Trophoblast cell (in vitro differentiated cells and primary cell): Measurements from ENCODE around the gene VPS45. TPM values are rescaled to one million over a fixed set of nuclear protein-coding genes. Genes with fewer than 3 reads are reported as not detected.

Experiments
- DNase-seq, 2 donors: peaks; one replicate each; pipeline ENCODE4 v3.0.0-alpha.2; 2016
- H2AFZ ChIP-seq: 2 replicates; pipeline ENCODE4 v1.6.1; 2013; ENCODE audit warnings: low read length, moderate library complexity, mild to moderate bottlenecking; ENCODE audit not compliant: insufficient read depth, poor library complexity
- H2AK5ac ChIP-seq: 2 replicates; pipeline ENCODE4 v1.6.1; 2013; ENCODE audit warnings: mild to moderate bottlenecking, low read length
- H2BK120ac ChIP-seq: 2 replicates; pipeline ENCODE4 v1.6.1; 2013; ENCODE audit warnings: low read length, mild to moderate bottlenecking, moderate library complexity; ENCODE audit not compliant: insufficient read depth, poor library complexity
- H2BK12ac ChIP-seq: 2 replicates; pipeline ENCODE4 v1.6.1; 2013; ENCODE audit warnings: mild to moderate bottlenecking, low read length, moderate library complexity
- H2BK5ac ChIP-seq: 2 replicates; pipeline ENCODE4 v1.6.1; 2013; ENCODE audit warnings: low read length, low read depth, moderate library complexity, mild to moderate bottlenecking; ENCODE audit not compliant: poor library complexity
- H3K14ac ChIP-seq: 2 replicates; pipeline ENCODE4 v1.6.1; 2013; ENCODE audit warnings: mild to moderate bottlenecking, low read length
- H3K18ac ChIP-seq: 2 replicates; pipeline ENCODE4 v1.6.1; 2013; ENCODE audit warnings: mild to moderate bottlenecking, low read length
- H3K23ac ChIP-seq: 2 replicates; pipeline ENCODE4 v1.6.1; 2013; ENCODE audit warnings: low read length
- H3K27ac ChIP-seq: 2 replicates; pipeline ENCODE4 v1.5.1; 2013; ENCODE audit warnings: low read depth, mild to moderate bottlenecking, inconsistent platforms, low read length, moderate library complexity
- H3K27me3 ChIP-seq: 2 replicates; pipeline ENCODE4 v1.6.1; 2013; ENCODE audit warnings: inconsistent platforms, mild to moderate bottlenecking, low read length, moderate library complexity; ENCODE audit not compliant: insufficient read depth
- H3K36me3 ChIP-seq, 2 experiments: 1 replicate in 1 of 2; 2 replicates in 1 of 2; pipeline ENCODE4 v1.6.1; 2013; ENCODE audit warnings: low read length in 2 of 2, mild to moderate bottlenecking in 2 of 2, moderate library complexity in 1 of 2; ENCODE audit not compliant: insufficient read depth in 2 of 2, control insufficient read depth in 1 of 2
- H3K4ac ChIP-seq: 2 replicates; pipeline ENCODE4 v1.6.1; 2013; ENCODE audit warnings: low read depth, mild to moderate bottlenecking, low read length, moderate library complexity
- H3K4me1 ChIP-seq, 2 experiments: 1 replicate in 1 of 2; 2 replicates in 1 of 2; pipeline ENCODE4 v1.6.1; 2013; ENCODE audit warnings: low read length in 2 of 2, mild to moderate bottlenecking in 2 of 2, moderate library complexity in 1 of 2; ENCODE audit not compliant: insufficient read depth in 2 of 2, control insufficient read depth in 1 of 2
- H3K4me2 ChIP-seq: 2 replicates; pipeline ENCODE4 v1.6.1; 2013; ENCODE audit warnings: inconsistent platforms, mild to moderate bottlenecking, low read length, moderate library complexity
- H3K4me3 ChIP-seq: 2 replicates; pipeline ENCODE4 v1.5.1; 2013; ENCODE audit warnings: mild to moderate bottlenecking, low read depth, low read length, inconsistent platforms
- H3K79me1 ChIP-seq: one replicate; pipeline ENCODE4 v1.6.1; 2013; ENCODE audit warnings: low read length
- H3K79me2 ChIP-seq: 2 replicates; pipeline ENCODE4 v1.6.1; 2013; ENCODE audit warnings: low read length, mild to moderate bottlenecking; ENCODE audit not compliant: control insufficient read depth, insufficient read depth, poor library complexity
- H3K9ac ChIP-seq: 2 replicates; pipeline ENCODE4 v1.6.1; 2013; ENCODE audit warnings: mild to moderate bottlenecking, low read length
- H3K9me3 ChIP-seq: 2 replicates; pipeline ENCODE4 v1.6.1; 2013; ENCODE audit warnings: low read depth, mild to moderate bottlenecking, control low read depth, inconsistent platforms, low read length; ENCODE audit not compliant: insufficient read depth
- H4K12ac ChIP-seq: 2 replicates; pipeline ENCODE4 v1.6.1; 2013; ENCODE audit warnings: low read depth, mild to moderate bottlenecking, low read length, moderate library complexity
- H4K8ac ChIP-seq: 2 replicates; pipeline ENCODE4 v1.6.1; 2013; ENCODE audit warnings: low read depth, mild to moderate bottlenecking, low read length, moderate library complexity
- H4K91ac ChIP-seq: one replicate; pipeline ENCODE4 v1.6.1; 2013; ENCODE audit warnings: low read depth, mild to moderate bottlenecking, low read length, moderate library complexity
- WGBS: extraction: QIAGEN DNeasy Blood & Tissue Kit; methylation state at CpG from one replicate; pipeline ENCODE4 v1.1.7; 2013; ENCODE audit warnings: missing lambda C conversion rate; ENCODE audit not compliant: insufficient read length, insufficient coverage; ENCODE audit errors: extremely low coverage; 5-methylcytosine and 5-hydroxymethylcytosine counted together
- polyA plus RNA-seq: library from polyadenylated mRNA; stranded (reverse); fragments of 200-250 nt; gene quantifications from 2 replicates; pipeline ENCODE4 v1.2.3, GENCODE V29; 2013

VPS45 gene, protein sequence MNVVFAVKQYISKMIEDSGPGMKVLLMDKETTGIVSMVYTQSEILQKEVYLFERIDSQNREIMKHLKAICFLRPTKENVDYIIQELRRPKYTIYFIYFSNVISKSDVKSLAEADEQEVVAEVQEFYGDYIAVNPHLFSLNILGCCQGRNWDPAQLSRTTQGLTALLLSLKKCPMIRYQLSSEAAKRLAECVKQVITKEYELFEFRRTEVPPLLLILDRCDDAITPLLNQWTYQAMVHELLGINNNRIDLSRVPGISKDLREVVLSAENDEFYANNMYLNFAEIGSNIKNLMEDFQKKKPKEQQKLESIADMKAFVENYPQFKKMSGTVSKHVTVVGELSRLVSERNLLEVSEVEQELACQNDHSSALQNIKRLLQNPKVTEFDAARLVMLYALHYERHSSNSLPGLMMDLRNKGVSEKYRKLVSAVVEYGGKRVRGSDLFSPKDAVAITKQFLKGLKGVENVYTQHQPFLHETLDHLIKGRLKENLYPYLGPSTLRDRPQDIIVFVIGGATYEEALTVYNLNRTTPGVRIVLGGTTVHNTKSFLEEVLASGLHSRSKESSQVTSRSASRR
- polyA plus RNA-seq, result 20.3 and 21.5 TPM in 2 replicates

DNA sequence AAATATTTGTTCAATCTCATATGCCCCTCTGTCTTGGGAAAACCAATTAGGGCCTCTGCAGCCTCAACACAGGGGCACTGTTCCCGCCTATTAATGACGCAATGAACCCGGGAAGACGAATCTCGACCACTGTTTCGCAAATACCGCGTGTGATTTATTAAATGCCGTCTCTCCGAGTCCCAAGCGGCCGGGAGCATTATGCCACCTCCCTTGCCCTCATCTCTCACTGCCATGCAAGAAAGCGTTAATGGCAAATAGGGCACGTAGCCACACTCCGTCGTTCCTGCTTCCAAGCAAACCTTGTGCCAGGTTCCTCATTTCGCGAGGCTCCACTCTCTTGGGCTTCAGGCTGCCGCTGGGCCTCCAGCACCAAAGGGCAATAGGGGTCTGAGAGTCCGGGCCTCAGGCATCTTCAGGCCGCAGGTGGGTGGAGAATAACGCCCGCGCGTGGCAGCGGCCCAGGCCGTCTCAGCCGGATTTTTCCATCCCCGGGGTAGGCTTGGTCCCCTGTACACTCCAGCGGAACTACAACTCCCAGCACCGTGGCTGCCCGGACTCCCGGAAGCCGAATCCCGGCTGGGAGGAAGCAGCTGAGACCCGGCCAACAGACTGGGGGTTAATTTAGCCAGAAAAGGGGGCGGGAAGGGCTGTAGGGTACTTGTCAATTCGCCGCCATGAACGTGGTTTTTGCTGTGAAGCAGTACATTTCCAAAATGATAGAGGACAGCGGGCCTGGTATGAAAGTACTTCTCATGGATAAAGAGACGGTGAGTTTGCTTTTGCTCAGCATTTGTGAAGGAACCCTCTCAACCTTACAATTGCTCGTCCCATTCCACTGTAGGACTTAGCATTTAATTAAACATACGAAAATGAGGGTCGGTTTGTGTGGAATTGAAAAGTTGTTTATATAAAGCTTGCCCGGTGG is at the start of gene VPS45:
Gene VPS45, plus strand, starts transcription at position 593 of the 925 bp plus-strand sequence. Its CDS starts 82 bp downstream, at position 675.
- H3K9ac ChIP-seq, result peak within 1 kb of the TSS; percentile 86
- peak within 1 kb of the TSS; percentile 71 for H3K4ac ChIP-seq
- no peaks in the 10 kb centered on the region for H3K9me3 ChIP-seq
- H3K27me3 ChIP-seq, result no peaks in the 10 kb centered on the region
- peak within 1 kb of the TSS; percentile 91 for H4K12ac ChIP-seq
- peak; percentile 87 to 90 for DNase-seq
- H3K79me1 ChIP-seq, result peaks cover 9% of the 10 kb centered on the region
- peak within 1 kb of the TSS; percentile 93 for H4K91ac ChIP-seq
- H3K4me1 ChIP-seq, result no peaks in the 10 kb centered on the region
- peak within 1 kb of the TSS; percentile 10 for H3K18ac ChIP-seq
- no CpG with 5 or more reads among the region's 46 CpGs for WGBS
- peak within 1 kb of the TSS; percentile 94 for H2AFZ ChIP-seq
- peak within 1 kb of the TSS; percentile 73 for H3K14ac ChIP-seq
- H3K27ac ChIP-seq, result peak within 1 kb of the TSS; percentile 65
- H2BK120ac ChIP-seq, result peak within 1 kb of the TSS; percentile 89
- H3K23ac ChIP-seq, result no peak within 1 kb of the TSS
- H3K79me2 ChIP-seq, result peaks cover 5% of the 10 kb centered on the region
- peak within 1 kb of the TSS; percentile 76 for H2BK5ac ChIP-seq
- peaks cover 3 to 4% of the 10 kb centered on the region in 2 experiments for H3K36me3 ChIP-seq
- H4K8ac ChIP-seq, result peak within 1 kb of the TSS; percentile 95
- H2BK12ac ChIP-seq, result peak within 1 kb of the TSS; percentile 28
- H2AK5ac ChIP-seq, result no peak within 1 kb of the TSS
- H3K4me2 ChIP-seq, result peak within 1 kb of the TSS; percentile 63
- peak within 1 kb of the TSS; percentile 84 for H3K4me3 ChIP-seq

DNA sequence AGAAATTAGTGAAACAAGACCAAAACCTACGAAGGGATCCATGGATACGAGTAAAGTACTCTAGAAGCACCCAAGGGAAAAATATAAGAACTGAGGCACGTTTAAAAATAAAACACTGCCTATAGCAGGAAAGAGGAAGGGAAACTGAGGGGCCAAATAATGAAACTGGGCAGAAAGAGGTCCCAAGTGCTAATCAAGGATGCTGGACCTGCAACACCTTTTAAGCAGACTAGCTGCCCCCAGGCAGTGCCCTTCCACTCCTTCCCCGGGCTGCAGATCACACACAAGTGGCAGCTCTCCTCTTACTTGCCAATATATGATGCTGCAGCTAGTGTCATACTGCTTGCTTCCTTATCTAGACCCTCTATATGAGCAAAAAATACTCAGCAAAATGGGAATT is 49.4 kb upstream of the VPS45 start:
- H3K4me1 ChIP-seq, result peaks cover 5 to 14% of the 10 kb centered on the region in 2 experiments
- H3K9ac ChIP-seq, result no peak overlapping the region
- H4K91ac ChIP-seq, result no peak overlapping the region
- H2AK5ac ChIP-seq, result no peak overlapping the region
- H3K27ac ChIP-seq, result no peak overlapping the region
- no peak overlapping the region for H3K4me3 ChIP-seq
- H3K9me3 ChIP-seq, result no peaks in the 10 kb centered on the region
- H3K18ac ChIP-seq, result no peak overlapping the region
- H2BK5ac ChIP-seq, result no peak overlapping the region
- no CpG with 5 or more reads among the region's 4 CpGs for WGBS
- no peak for DNase-seq
- no peaks in the 10 kb centered on the region for H3K27me3 ChIP-seq
- peaks cover 3% of the 10 kb centered on the region for H3K79me1 ChIP-seq
- H3K14ac ChIP-seq, result no peak overlapping the region
- no peak overlapping the region for H3K4ac ChIP-seq
- H4K8ac ChIP-seq, result no peak overlapping the region
- H2BK12ac ChIP-seq, result no peak overlapping the region
- H4K12ac ChIP-seq, result no peak overlapping the region
- H2BK120ac ChIP-seq, result no peak overlapping the region
- peaks cover 1% of the 10 kb centered on the region for H3K79me2 ChIP-seq
- H3K23ac ChIP-seq, result no peak overlapping the region
- H3K36me3 ChIP-seq, result no peaks in the 10 kb centered on the region
- H3K4me2 ChIP-seq, result no peak overlapping the region
- H2AFZ ChIP-seq, result no peak overlapping the region

DNA sequence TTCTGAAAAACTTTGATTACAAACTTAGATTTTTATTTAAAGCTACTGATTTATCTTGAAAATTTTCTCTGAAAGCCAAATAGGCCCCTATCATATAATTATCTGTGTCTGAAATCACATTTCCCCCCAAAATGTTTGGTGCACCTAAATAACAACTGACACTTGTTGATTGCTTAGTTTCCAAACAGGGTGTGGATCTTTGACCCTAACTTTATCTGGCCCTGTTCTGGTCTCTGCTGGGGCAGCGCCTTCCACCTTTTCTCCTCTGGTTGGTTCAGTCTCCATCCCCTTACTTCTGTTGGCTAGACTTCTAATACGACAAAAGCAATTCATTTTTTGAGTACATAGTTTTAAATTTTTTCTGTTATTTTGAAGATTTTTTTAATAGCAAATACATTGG is 46.9 kb upstream of the VPS45 start:
- no peak overlapping the region for H3K14ac ChIP-seq
- no peak overlapping the region for H2BK5ac ChIP-seq
- H3K4me3 ChIP-seq, result no peak overlapping the region
- no peaks in the 10 kb centered on the region for H3K36me3 ChIP-seq
- H3K9me3 ChIP-seq, result no peaks in the 10 kb centered on the region
- H3K9ac ChIP-seq, result no peak overlapping the region
- H3K18ac ChIP-seq, result no peak overlapping the region
- H2BK120ac ChIP-seq, result no peak overlapping the region
- no peak overlapping the region for H3K27ac ChIP-seq
- H3K79me1 ChIP-seq, result no peaks in the 10 kb centered on the region
- no CpG with 5 or more reads among the region's 2 CpGs for WGBS
- no peak overlapping the region for H3K23ac ChIP-seq
- DNase-seq, result no peak
- H3K4me2 ChIP-seq, result no peak overlapping the region
- no peak overlapping the region for H4K8ac ChIP-seq
- H2AK5ac ChIP-seq, result peak overlapping the region; percentile 57
- no peak overlapping the region for H2BK12ac ChIP-seq
- H2AFZ ChIP-seq, result no peak overlapping the region
- H3K4ac ChIP-seq, result no peak overlapping the region
- H3K4me1 ChIP-seq, result peaks cover under 1 to 12% of the 10 kb centered on the region in 2 experiments
- no peak overlapping the region for H4K12ac ChIP-seq
- no peaks in the 10 kb centered on the region for H3K79me2 ChIP-seq
- no peak overlapping the region for H4K91ac ChIP-seq
- H3K27me3 ChIP-seq, result no peaks in the 10 kb centered on the region

DNA sequence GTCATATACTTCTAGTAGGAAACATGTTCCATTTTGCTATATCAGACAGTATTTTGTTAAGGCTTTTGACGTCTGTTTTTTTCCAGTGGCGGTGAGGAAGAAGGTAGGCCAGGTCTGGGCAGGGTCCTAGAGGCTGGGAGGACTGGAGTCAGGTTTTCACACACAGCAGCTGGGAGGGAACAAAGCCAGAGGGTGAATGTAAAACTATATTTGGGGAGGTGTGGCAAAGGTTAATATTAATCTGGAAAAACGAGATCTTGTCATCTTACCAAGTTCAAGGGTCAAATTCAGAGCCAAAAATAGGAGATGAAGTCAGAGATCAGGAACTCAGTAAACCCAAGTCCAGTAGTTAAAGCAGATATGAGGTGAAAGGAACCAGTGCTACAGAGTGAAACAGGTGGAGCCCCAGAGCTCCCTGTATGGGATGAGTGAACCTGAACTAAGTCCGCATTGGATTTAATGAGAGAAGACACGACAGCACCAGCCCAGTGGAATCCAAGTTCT is 46.3 kb upstream of the VPS45 start:
- WGBS, result no CpG with 5 or more reads among the region's 5 CpGs
- Histone ChIP-seq H2BK12ac (no peak overlapping the region), H2BK5ac (no peak overlapping the region), H3K36me3 (no peaks in the 10 kb centered on the region), H2AFZ (no peak overlapping the region), H3K9ac (no peak overlapping the region), H3K4me3 (no peak overlapping the region), H3K27ac (no peak overlapping the region), H4K12ac (no peak overlapping the region), H3K79me1 (no peaks in the 10 kb centered on the region), H3K23ac (no peak overlapping the region), H3K4me2 (no peak overlapping the region), H2AK5ac (no peak overlapping the region), H4K91ac (no peak overlapping the region), H3K4me1 (peaks cover 0 to 10% of the 10 kb centered on the region in 2 experiments), H3K9me3 (no peaks in the 10 kb centered on the region), H3K79me2 (no peaks in the 10 kb centered on the region), H3K14ac (no peak overlapping the region), H3K4ac (no peak overlapping the region), H2BK120ac (no peak overlapping the region), H3K27me3 (no peaks in the 10 kb centered on the region), H3K18ac (no peak overlapping the region), H4K8ac (no peak overlapping the region)
- no peak for DNase-seq
